Gastrocnemius medialis (tissue), 4 donors: ENCODE measurements around the gene CACNA1H. TPM values are rescaled to one million over a fixed set of nuclear protein-coding genes. Genes with fewer than 3 reads are reported as not detected.

Experiments
- ATAC-seq, 2 donors: fragments of 150-250 bp; one replicate each; pipeline ENCODE4 v1.9.1; 2016
- DNase-seq, 2 donors: peaks; one replicate each; pipeline ENCODE4 v3.0.0-alpha.2; 2019
- H3K27ac ChIP-seq, 4 donors: fragments of 200-600 bp; sonication (generic); 1 replicate in 1 of 4; 2 replicates in 3 of 4; pipeline ENCODE4 v1.5.1; 2016 to 2018; ENCODE audit warnings: mild to moderate bottlenecking in 2 of 4, moderate library complexity in 1 of 4
- H3K27me3 ChIP-seq, 3 donors: fragments of 200-600 bp; sonication (generic) in 2 of 3; 1 replicate in 1 of 3; 2 replicates in 2 of 3; pipeline versions ENCODE4 v1.5.1 to v1.6.0; 2016 to 2019; ENCODE audit warnings: mild to moderate bottlenecking in 1 of 3, moderate library complexity in 1 of 3
- H3K36me3 ChIP-seq, 2 donors: fragments of 200-600 bp; sonication (generic) in 1 of 2; one replicate each; pipeline ENCODE4 v1.5.1; 2017 to 2018
- H3K4me1 ChIP-seq, 2 donors: fragments of 200-600 bp; sonication (generic) in 1 of 2; one replicate each; pipeline ENCODE4 v1.5.1; 2016 to 2017; ENCODE audit warnings: mild to moderate bottlenecking in 2 of 2
- H3K4me3 ChIP-seq, 4 donors: fragments of 200-600 bp; sonication (generic) in 3 of 4; 1 replicate in 1 of 4; 2 replicates in 3 of 4; pipeline ENCODE4 v1.5.1; 2016 to 2019; ENCODE audit warnings: mild to moderate bottlenecking in 2 of 4
- H3K9me3 ChIP-seq, 3 donors: fragments of 200-600 bp; sonication (generic) in 2 of 3; 1 replicate in 1 of 3; 2 replicates in 2 of 3; pipeline ENCODE4 v1.5.1; 2016 to 2019
- POLR2A ChIP-seq, 2 donors: fragments of 450-650 bp; IDR thresholded peaks; one replicate each; pipeline ENCODE4 v1.6.1; 2017; ENCODE audit warnings: antibody characterized with exemption in 2 of 2, mild to moderate bottlenecking in 2 of 2, moderate library complexity in 2 of 2
- in situ Hi-C, 4 donors: fragments of 200-750 bp; cut with MboI; loops; one replicate each; pipeline versions ENCODE4 v1.15.0 to v1.8.0; 2017; ENCODE audit warnings: low sequenced_read_pairs in 4 of 4
- intact Hi-C: fragments of 100-400 bp; cut with DNase I; formaldehyde crosslinking; loops from one replicate; pipeline ENCODE4 v1.15.1; 2023; ENCODE audit warnings: low total_unique reads
- total RNA-seq, 4 donors: library from RNA; depleted of rRNA; stranded (reverse); fragments of >200 nt; gene quantifications; one replicate each; pipeline versions ENCODE4 v1.1.0 to v1.2.3, GENCODE V29; 2016
- TF ChIP-seq, protein P1 (sequence below), 5 experiments: fragments of 450-650 bp in 3 of 5; fragments of 200-600 bp in 2 of 5; sonication (generic) in 2 of 5; IDR thresholded peaks in 4 of 5; conservative IDR thresholded peaks in 1 of 5; 1 replicate in 4 of 5; 2 replicates in 1 of 5; pipeline ENCODE4 v1.5.1; 2016 to 2019; ENCODE audit warnings: antibody characterized with exemption in 5 of 5, mild to moderate bottlenecking in 3 of 5, moderate library complexity in 3 of 5

The CACNA1H gene
- total RNA-seq, 4 donors from 2014 or later: 3.7 to 12.8 (median 4.5) TPM

GRCh38 chr16:1170076-1170418, 17.1 kb downstream of the CACNA1H start:
- TF ChIP-seq, protein P1, sequence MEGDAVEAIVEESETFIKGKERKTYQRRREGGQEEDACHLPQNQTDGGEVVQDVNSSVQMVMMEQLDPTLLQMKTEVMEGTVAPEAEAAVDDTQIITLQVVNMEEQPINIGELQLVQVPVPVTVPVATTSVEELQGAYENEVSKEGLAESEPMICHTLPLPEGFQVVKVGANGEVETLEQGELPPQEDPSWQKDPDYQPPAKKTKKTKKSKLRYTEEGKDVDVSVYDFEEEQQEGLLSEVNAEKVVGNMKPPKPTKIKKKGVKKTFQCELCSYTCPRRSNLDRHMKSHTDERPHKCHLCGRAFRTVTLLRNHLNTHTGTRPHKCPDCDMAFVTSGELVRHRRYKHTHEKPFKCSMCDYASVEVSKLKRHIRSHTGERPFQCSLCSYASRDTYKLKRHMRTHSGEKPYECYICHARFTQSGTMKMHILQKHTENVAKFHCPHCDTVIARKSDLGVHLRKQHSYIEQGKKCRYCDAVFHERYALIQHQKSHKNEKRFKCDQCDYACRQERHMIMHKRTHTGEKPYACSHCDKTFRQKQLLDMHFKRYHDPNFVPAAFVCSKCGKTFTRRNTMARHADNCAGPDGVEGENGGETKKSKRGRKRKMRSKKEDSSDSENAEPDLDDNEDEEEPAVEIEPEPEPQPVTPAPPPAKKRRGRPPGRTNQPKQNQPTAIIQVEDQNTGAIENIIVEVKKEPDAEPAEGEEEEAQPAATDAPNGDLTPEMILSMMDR (IDR thresholded peaks at IDR 0.05 in 4 of 5, conservative IDR thresholded peaks at IDR 0.05 in 1 of 5): no peak
- no peak for TF ChIP-seq POLR2A (IDR thresholded peaks at IDR 0.05)
- in situ Hi-C loops: no loop called here

DNA sequence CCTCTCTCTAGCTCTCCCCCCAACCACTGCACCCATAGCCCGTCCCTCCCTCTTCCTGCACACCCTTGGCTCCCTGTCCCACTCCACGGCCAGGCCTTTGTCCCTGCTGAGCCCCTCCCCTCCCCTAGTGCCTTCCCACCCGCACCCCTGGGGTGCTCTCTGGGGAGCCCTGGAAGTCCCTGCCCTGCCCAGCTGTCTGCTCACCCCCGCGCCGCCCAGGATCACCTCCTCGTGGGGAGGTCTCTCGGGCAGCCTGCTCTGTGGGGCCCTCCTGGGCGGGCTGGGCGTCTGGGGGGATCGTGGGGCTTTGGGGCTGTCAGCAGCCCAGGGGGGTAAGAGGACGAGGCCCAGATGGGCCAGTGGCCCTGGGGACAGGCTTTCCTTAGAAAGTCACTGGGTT, 18.1 kb downstream of the CACNA1H start:
- DNase-seq (no peak), ATAC-seq (no peak)
- TF ChIP-seq, protein P1 (IDR thresholded peaks at IDR 0.05 in 4 of 5, conservative IDR thresholded peaks at IDR 0.05 in 1 of 5): no peak
- no peak for TF ChIP-seq POLR2A (IDR thresholded peaks at IDR 0.05)
- Histone ChIP-seq H3K4me1 (no peaks in the 10 kb centered on the region), H3K36me3 (no peaks in the 10 kb centered on the region), H3K27me3 (peaks cover 28 to 41% (median 38%) of the 10 kb centered on the region in 3 donors), H3K9me3 (no peaks in the 10 kb centered on the region), H3K4me3 (no peak overlapping the region), H3K27ac (no peak overlapping the region)
- in situ Hi-C loops (no loop called here), intact Hi-C loops (no loop called here)

More at GRCh38 chr16:1170076-1170418, 17.1 kb downstream of the CACNA1H start:
- Histone ChIP-seq H3K36me3 (no peaks in the 10 kb centered on the region), H3K9me3 (no peaks in the 10 kb centered on the region), H3K27me3 (peaks cover 22 to 48% (median 35%) of the 10 kb centered on the region in 3 donors), H3K27ac (no peak overlapping the region), H3K4me3 (no peak overlapping the region), H3K4me1 (no peaks in the 10 kb centered on the region)
- DNase-seq (no peak), ATAC-seq (no peak)
- intact Hi-C loops: no loop called here

DNA sequence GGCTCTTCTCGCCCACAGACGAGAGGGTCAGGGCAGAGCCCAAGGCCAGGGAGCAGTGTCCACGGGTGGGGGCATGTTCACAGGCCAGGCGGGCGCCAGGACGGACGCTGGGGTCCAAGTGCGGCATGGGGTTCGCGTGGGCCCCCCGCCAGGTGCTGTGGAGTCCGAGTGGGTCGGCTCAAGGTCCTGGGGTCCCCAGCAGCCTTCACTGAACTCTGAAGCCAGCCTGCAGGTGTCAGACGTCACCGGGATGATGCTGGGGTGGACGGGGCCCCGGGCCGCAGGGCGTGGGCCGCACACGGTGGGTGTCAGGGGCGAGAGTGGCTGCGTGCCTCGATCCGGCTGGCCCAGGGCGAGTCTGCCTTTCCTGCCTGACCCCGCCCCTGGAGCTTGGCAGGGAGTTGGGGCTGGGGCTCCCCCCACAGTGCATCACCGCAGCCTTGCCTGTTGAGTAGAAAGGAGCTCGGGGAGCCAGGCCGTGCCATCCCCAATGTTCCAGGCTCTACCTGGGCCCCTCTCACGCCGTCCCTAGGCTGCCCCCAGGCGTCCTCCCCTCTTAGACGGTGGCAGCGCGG, 19.0 kb downstream of the CACNA1H start:
- intact Hi-C loops: no loop called here
- ATAC-seq (no peak), DNase-seq (no peak)
- Histone ChIP-seq H3K27ac (no peak overlapping the region), H3K9me3 (no peaks in the 10 kb centered on the region), H3K4me3 (no peak overlapping the region), H3K36me3 (no peaks in the 10 kb centered on the region), H3K27me3 (peaks cover 33 to 43% (median 38%) of the 10 kb centered on the region in 3 donors), H3K4me1 (no peaks in the 10 kb centered on the region)
- in situ Hi-C loops: no loop called here
- TF ChIP-seq, protein P1 (IDR thresholded peaks at IDR 0.05 in 4 of 5, conservative IDR thresholded peaks at IDR 0.05 in 1 of 5): no peak
- TF ChIP-seq POLR2A (IDR thresholded peaks at IDR 0.05): no peak

DNA sequence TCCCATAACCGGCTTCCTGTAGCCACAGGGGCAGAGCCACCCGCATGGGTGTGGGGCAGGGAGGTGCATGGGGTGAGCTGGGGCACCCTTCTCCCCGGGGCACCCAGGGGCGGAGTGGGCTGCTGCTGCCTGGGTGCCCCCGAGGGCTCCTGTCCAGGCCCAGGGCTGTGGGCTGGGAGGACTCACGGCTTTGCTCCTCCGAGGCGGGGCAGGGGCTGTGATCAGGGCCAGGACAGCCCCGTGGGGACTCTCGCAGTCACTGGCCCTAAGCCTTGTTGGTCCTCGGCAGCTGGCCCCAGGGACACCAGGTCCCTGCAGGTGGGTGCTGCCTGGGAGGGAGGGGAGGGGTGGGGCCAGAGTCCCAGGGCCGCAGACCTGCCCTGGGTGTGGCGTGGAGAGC, 19.7 kb downstream of the CACNA1H start:
- DNase-seq: no peak
- H3K4me3 ChIP-seq: no peak overlapping the region
- intact Hi-C loops (no loop called here), in situ Hi-C loops (no loop called here)
- H3K27me3 ChIP-seq: peaks cover 29 to 46% (median 32%) of the 10 kb centered on the region in 3 donors
- H3K27ac ChIP-seq: no peak overlapping the region
- no peaks in the 10 kb centered on the region for H3K36me3 ChIP-seq
- no peaks in the 10 kb centered on the region for H3K4me1 ChIP-seq
- TF ChIP-seq POLR2A (IDR thresholded peaks at IDR 0.05): no peak
- H3K9me3 ChIP-seq: no peaks in the 10 kb centered on the region
- ATAC-seq: no peak

- Histone ChIP-seq H3K9me3 (no peaks in the 10 kb centered on the region), H3K4me3 (no peak overlapping the region), H3K27me3 (peaks cover 26 to 41% (median 31%) of the 10 kb centered on the region in 3 donors), H3K36me3 (no peaks in the 10 kb centered on the region), H3K27ac (no peak overlapping the region), H3K4me1 (no peaks in the 10 kb centered on the region)
- in situ Hi-C loops (no loop called here), intact Hi-C loops (no loop called here)
- TF ChIP-seq, protein P1 (IDR thresholded peaks at IDR 0.05 in 4 of 5, conservative IDR thresholded peaks at IDR 0.05 in 1 of 5): no peak
- no peak for TF ChIP-seq POLR2A (IDR thresholded peaks at IDR 0.05)
- no peak for DNase-seq
- no peak for ATAC-seq
Measured at GRCh38 chr16:1173788-1174451, 21.0 kb downstream of the CACNA1H start.
